GM12801 (cell line): ENCODE measurements around the gene SPINT1.

Experiments
- TF ChIP-seq, protein P1 (sequence below): IDR thresholded peaks from one replicate; pipeline ENCODE4 v1.5.1; 2011; ENCODE audit warnings: control low read depth; ENCODE audit not compliant: insufficient read length; ENCODE audit errors: extremely low read depth

Gene SPINT1

DNA sequence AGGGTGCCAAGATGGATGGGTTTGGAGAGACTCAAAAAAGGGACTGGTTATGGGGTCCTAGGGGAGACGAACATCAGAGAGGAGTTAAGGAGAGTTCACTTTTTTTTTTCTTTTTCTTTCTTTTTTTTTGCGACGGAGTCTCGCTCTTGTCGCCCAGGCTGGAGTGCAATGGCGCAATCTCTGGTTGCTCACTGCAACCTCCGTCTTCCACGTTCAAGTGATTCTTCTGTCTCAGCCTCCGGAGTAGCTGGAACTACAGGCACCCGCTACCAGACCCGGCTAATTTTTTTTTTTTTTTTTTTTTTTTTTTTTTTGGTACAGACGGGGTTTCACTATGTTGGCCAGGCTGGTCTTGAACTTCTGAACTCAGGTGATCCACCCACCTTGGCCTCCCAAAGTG lies 1.2 kb downstream of the SPINT1 start:
- TF ChIP-seq, protein P1, sequence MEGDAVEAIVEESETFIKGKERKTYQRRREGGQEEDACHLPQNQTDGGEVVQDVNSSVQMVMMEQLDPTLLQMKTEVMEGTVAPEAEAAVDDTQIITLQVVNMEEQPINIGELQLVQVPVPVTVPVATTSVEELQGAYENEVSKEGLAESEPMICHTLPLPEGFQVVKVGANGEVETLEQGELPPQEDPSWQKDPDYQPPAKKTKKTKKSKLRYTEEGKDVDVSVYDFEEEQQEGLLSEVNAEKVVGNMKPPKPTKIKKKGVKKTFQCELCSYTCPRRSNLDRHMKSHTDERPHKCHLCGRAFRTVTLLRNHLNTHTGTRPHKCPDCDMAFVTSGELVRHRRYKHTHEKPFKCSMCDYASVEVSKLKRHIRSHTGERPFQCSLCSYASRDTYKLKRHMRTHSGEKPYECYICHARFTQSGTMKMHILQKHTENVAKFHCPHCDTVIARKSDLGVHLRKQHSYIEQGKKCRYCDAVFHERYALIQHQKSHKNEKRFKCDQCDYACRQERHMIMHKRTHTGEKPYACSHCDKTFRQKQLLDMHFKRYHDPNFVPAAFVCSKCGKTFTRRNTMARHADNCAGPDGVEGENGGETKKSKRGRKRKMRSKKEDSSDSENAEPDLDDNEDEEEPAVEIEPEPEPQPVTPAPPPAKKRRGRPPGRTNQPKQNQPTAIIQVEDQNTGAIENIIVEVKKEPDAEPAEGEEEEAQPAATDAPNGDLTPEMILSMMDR: no peak

DNA sequence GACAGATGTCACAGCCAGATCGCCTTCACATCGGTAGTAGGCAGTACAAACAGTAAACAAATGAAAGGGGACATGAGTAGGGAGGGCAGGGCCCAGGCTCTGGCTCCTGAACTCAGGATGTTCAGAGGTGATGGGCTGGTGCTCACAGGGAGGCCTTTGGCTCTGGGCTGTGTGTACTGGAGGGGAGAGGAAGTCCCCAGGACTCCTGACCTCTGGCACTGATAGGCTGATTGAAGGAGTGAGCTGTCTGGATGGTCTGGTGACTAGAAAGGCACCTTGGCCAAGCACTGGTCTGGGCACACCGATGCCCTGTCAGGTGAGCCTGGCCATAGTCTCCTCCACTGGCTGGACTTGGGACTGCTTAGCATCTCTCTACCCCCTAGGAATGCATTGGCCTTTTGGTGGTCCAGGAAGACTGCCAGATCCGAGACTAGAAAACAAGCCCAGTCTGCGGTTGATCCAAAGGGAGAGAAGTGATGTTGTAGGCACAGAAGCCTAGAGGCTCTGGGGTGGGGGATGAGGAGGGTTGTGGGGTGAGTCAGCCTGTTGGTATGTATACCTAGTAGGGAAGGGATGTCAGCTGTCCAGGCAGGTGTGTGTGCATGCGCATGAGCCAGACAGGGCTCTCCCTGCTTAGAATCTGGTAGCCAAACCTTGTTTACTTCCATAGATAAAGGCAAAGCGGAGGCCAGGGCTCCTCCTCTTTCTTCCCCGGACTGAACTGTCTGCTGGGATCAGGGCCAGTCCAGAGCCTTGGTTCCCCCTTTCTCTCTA lies 1.9 kb downstream of the SPINT1 start:
- TF ChIP-seq, protein P1: no peak

DNA sequence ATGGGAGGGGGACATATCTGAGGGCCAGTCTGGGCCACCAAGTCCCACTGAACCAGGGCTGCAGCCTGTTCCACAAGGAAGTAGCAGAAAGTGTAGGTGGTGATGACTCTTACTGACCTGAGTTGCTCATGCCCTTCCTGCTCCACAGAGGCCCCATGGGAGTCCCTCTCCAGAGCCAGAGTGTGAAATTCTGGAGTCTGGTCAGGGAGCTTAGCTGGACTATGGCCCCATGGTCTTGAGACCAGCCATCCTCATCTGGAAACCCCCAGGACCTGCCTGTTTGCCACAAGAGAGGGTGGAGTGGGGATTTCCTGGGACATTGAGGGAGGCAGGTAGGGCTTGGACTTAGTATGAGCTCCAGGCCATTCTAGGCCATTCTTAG lies 3.0 kb downstream of the SPINT1 start:
- TF ChIP-seq, protein P1: no peak

DNA sequence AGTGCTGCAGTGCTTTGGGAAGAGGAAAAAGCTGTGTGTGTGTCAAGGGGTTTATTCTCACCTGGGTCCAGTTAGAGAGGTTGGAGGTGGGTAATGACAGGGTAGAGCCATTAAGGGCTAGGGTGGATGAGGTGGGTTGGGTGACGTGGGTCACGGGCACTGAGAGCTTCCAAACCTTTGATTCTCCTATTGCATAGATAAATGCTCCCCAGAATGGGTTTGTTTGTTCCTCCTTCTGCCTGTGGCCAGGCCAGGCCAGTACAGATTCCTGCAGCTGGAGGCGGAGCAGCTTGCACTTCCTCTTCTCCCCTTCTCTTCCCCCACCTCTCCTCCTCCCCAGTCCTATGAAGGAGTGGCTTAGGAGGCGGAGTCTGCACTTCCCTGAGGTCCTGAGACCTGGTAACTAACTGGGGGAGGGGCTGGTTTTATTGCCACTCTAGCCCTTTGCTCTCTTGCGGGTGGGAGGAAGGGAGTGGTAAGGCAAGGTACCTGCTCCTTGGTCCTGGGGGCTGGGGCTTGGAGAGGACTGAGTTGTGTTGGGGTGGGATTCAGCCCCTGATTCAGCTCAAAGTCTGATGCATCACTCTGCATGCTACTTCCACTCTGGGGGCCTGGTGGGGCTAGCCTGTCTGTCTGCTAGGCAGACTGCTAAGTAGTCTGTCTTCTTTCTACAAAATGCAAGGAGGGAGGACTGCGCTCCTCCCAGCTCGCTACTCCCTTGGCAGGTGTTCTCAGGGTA lies 3.5 kb downstream of the SPINT1 start:
- TF ChIP-seq, protein P1: no peak

DNA sequence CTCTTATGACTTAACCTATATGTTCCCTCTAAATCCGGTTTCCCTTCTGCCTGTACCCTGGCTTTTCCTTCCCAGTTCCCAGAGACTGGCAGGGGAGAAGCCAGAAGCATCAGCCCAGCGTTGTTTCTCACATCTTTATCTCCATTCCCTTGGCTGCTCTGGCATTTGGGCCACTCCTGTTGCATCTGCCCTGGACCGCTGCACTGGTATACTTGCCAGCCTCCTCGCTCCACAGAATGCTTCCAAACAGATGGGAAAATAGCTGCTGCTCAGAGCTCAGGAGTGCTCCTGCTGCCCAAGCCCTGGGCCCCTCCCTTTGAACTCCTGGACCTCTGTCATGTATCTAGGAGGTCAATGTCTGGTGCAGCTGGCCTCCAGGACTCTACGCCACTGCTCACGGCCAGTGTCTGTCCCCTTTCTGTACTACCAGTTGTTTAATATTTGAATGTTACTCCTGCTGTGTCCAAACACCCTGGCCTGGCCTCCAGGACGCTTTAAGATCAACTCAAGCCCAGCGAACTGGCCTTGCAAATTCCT lies 6.8 kb downstream of the SPINT1 start:
- TF ChIP-seq, protein P1: no peak

DNA sequence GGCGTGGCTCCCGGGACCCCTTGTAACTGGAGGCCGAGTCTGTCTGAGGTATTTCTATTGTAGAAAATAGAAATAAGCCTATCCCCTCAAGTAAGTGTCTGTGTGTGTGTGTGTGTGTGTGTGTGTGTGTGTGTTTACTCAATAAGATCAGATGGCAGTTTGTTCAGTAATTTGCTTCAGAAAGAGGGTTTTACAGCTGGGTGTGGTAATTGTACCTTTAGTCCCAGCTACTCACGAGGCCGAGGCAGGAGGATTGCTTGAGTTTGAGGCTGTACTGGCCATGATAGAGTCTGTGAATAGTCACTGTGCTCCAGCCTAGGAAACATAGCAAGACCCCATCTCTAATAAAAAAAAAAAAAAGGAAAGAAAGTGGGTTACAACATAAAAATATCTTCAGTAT lies 8.7 kb downstream of the SPINT1 start:
- TF ChIP-seq, protein P1: no peak

DNA sequence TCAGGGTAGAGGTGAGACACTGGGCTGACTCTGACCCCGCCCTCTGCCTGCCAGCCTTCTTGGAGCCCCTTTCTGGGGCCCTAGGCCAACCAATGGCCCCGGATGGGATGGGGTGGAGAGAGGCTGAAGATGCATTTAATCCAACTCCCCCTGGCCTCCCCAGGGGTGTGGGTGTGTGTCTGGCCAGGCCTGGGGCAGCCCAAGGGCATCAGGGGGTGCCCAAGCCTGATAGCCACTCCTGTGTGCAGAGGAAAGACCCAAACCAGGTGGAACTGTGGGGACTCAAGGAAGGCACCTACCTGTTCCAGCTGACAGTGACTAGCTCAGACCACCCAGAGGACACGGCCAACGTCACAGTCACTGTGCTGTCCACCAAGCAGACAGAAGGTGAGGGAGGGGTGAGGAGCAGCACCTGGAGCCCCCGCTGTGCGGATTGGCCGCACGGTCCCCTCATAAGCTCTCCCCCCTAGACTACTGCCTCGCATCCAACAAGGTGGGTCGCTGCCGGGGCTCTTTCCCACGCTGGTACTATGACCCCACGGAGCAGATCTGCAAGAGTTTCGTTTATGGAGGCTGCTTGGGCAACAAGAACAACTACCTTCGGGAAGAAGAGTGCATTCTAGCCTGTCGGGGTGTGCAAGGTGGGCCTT lies 9.5 kb downstream of the SPINT1 start:
- TF ChIP-seq, protein P1: no peak
